ENCODE data around the gene ARHGAP42.

GRCh38 chr11:100719809-100720221 lies 32.7 kb downstream of the ARHGAP42 start:
- no peak for TF ChIP-seq CTCF (IDR thresholded peaks at IDR 0.05)
- TF ChIP-seq POLR2A (IDR thresholded peaks at IDR 0.05), result no peak
